ENCODE data around the gene RALGPS1.

RALGPS1 gene

DNA sequence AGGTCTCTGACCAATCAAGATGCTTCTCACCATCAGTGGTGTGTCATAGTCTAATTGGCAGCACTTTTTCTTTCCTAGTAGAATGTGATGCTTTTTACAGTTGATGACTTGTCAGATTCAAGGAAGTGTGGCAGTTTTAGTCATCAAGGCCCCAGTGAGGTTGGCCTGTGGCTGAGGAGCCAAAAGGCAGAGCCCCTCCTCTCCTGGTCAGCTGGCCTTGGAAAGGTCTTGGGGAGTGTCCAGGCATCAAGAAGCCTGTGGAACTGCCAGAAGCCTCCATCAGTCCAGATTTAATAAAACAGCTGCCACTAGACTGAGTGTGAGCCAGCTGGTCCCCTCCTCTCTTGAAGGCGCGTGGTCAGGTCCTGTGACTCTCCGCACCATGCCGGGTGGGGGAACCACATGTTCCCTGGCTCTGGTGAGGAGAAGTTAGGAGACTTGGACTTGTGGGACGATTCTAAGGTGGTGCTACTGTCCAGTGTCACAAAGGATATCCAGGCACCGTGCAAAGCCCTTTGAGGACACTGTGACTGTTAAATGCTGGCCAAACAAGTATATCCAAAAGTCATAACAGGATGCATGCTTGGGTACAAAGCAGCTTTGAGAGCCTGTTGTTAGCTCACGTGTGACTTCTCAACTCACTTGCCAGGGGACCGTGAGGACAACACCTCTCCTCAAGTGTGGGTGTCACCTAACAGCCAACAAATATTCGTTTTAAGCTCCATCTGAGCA is 213.9 kb downstream of the RALGPS1 start:
- no peak for DNase-seq

DNA sequence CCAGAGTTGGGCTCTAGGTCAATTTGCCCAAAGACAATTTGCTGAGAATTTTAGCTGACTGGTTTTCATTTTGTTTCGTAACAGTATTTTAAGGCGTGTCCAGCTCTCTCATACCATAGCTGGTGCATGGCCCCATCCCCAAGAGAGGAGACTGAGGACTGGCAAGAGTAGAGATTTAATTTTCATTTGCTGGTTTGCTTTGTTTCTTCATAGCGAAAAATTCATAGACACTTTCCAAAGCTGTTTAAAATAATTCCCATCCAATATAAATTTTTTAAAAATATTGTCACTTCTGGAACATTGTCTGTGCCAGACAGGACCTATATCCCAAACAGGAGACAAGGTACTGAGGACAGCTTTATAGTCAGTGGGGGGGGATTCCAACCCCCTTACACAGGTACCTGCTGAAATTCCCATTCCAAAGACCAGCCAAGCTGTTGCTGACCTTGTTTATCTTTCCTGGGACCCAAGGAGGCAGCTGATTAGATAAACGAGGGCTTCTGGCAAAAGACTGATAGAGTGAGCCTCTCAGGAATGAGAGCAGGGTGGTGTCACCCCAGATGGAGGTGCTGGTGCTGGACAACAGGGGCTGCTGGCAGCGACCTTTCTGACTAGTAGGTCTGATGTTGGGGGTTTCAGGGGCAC is 214.6 kb downstream of the RALGPS1 start:
- no peak for DNase-seq

DNA sequence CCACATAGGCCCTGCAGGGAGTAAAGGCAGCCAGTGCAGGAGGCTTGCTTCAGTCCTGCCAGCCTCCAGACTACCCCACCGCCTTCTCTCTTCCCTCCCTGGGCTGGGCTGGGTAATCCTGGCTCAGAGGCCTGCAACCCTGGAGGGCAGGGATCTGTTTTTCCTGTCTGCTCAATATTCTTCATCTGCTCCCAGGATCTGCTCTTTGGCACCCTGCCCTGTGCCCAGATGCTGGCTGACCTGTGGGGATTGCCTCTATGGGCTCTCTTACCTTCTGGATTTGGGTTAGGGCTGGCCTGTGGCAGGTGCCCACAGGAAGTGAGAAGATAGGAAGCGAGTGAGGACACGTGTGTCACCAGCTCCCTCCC is 215.1 kb downstream of the RALGPS1 start:
- no peak for DNase-seq

DNA sequence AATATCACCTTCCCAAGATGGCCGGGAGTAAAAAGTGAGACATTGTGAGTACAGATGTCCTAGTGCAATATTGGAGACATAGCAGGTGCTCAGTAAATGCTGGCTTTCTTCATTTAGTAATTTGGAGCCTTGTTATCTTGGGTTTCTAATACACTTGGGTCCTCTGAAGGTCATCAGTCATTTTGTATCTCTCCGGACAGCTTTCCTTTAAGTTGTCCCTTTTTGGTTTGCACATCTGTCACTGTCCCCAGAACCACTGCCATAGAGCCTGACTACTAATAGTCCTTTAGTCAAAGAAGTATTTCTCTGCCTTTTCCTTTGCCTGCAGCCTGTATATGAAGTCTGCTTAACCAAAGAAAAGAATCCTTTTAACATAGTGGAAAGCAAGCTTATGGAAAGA is 215.7 kb downstream of the RALGPS1 start:
- no peak for DNase-seq

DNA sequence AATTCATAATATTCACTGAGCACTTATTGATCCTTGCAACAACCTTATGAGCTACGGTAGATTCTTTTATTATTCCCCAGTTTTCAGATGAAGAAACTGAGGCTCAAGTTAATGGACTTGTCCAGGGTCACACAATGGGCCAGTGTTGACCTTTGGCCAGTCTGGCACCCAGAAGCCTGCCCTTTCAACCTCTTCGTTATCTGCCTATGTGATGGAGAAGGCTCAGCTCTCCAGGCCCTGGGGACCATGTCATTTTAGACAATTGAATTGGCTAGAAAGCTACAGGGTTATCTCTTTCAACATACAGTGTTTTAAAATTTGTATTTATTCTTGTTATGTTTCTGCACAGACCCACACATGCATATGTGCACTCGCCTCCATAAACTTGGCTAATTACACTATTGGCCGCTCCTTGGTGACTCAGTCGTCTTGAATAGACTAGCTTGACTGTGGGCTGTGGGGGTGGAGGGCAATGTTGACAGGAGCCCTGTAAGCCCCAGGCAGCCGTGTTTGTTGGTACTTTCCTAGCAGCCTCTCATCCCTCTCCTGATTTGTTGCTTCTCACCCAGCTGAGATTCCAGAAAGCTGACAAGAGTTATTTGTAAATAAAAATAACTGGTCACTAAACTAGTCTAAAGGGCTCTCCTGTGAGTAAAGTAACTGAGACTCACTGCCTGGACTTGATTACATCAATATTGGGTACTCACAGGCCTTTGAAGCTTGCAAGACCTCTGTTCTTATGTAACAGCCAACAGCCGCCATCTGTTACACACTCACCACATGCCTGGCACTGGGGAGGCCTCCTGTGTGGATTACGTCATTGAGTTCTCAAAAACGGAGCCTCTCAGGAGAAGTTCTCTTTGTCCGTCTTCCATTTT is 216.3 kb downstream of the RALGPS1 start:
- no peak for DNase-seq

DNA sequence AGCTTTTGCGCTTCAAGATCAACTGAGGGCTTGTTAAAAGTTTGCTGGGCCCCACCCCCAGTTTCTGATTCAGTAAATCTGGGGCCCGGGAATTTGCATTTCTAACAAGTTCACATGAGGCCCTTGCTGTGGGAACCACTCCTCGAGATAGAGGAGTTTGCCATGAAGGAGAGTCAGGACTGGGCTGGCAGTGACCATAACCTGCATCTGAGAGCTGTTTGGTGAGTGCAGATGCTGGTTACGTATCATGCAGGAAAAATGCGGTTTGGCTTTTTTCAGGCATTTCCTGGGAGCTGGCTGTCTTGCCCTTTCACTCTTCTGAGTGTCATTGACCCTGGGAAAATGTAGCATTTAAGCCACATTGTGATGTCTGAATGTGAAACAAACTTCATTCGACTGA is 217.3 kb downstream of the RALGPS1 start:
- no peak for DNase-seq

DNA sequence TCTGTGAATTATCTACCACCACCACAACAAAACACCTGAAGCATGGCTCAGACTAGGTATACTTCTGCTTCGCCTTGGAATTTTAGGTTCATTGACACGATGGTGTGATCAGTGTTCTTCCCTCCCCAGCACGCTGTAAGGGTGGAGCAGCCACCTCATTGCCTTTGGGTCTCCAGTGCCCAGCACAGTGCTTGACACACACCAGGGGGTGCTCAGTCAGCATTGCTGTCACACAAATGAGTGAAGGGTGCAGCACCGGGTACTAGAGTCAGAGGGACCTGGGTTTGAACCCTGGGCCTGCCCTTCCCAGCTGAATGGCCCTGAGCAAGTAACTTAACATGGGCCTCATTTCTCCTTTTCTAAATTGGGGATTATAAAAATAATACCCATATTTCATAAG is 217.8 kb downstream of the RALGPS1 start:
- no peak for DNase-seq

DNA sequence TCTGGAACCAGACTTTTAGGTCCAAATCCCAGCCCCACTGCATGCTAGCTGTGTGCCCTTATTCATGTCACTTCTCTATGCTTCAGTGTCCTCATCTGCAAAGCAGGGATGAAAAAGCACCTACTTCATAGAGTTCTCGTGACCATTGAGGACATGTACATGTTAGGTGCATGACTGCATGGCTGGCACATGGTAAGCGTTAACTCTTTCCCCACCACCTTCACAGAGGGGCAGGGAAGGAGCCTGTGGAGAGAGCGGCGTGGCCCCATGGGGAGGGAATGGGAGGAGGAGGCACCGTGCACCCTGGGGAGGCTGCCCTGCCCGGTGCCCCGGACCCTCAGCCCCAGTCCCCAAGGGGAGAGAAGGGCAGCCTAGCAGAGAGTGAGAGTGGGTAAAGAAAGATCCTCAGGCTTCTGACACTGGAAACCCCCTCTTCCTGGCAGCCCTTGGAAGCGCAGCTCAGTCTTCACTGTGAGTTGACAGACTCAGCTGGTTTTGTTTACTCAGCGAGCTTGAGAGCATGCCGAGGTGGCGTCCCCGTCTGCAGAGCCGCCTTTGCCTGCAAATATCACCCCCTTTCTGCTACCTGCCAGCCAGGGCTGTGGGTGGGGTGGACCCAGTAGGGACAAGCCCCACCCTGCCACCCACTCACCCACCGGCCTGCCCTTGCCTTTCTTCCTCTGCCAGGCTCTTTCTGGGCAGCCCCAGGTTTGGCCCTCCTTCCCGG is 218.5 kb downstream of the RALGPS1 start:
- no peak for DNase-seq

DNA sequence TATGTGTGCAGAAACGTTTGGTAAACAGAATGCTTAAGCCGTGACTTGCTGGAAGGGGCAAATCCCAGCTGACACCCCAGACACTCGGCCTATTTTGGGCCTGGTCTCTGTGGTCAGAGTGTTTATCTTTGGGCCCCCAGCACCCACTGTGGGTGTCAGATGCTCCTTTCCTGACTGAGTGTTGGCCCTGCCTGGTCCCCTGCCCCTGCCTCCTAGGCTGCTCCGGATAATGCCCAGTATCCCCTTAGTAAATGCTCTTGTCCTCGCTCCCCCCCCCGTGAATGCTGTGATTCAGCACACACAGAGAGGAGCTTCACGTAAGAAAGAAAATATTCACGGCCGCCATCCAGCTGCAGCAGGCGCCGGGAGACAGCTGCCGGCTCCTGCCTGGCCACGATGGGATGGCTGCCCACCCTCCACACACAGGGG is 219.2 kb downstream of the RALGPS1 start:
- no peak for DNase-seq

DNA sequence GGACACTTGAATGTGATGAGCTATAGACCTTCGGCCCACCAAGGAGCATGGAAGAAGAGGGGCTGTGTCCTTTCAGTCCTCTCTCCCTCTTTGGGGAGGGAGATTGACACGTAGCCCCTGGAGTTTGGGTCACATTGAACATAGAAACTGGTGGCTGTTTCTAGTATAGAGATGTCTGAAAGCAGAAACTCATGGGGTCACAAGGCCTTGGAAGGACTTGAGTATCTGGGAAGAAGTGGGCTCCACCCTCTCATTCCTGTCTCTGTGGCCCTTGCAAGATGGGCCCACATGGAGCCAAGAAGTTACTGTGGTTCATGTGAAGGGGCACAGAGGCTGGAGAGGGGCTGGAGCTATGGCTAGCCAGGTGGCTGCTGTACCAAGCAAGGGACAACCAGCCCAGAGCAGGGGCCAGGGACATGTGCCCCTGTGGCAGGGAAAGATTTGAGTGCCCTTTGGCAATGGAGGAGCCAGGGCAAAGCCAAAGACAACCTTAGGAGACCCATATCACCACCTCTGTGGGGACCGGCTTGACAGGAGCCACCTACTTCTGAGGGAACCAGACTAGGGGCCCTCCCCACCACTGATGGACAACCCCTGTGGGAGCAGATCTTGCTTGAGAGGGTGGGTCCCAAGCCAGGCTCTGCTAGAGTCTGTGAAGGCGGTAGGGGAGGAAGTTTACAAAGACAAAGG is 220.6 kb downstream of the RALGPS1 start:
- DNase-seq: no peak

DNA sequence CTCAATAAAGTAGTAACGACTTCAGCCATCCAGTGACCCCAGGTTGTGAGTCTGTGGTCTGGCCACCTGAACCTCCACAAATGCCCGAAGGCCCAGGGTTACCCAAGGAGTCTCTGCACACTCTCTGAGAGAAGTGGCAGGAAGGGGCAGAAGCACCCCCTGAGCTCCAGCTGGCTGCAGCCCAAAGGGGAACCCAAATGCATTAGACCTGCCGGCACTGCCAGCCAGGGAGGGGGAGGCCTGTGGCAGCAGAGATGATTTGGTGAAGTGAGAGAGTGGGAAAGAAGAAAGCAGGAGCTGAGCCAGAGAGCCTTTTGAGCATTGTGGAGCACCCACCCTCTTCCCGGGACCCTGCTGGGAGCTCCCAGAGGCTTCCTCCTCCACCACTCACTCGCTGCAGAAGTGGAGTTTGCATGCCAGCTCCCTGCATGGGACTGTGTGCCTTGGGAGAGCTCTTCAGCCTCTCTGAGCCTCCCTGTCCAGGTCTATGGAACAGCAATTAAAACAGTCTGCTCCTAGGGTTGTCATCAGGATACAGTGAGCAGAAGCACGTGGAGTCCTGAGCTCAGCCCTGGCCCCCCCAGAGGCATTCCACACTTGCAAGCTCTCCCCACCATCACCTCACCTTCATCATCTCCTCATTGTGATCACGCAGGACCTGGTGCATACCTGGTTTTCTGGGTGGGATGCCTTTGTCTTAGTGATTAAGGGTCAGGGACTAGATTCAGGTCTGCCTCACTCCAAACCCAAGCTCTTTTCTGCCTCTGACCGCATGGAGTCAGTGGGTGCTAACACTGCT is 221.7 kb downstream of the RALGPS1 start:
- no peak for DNase-seq

DNA sequence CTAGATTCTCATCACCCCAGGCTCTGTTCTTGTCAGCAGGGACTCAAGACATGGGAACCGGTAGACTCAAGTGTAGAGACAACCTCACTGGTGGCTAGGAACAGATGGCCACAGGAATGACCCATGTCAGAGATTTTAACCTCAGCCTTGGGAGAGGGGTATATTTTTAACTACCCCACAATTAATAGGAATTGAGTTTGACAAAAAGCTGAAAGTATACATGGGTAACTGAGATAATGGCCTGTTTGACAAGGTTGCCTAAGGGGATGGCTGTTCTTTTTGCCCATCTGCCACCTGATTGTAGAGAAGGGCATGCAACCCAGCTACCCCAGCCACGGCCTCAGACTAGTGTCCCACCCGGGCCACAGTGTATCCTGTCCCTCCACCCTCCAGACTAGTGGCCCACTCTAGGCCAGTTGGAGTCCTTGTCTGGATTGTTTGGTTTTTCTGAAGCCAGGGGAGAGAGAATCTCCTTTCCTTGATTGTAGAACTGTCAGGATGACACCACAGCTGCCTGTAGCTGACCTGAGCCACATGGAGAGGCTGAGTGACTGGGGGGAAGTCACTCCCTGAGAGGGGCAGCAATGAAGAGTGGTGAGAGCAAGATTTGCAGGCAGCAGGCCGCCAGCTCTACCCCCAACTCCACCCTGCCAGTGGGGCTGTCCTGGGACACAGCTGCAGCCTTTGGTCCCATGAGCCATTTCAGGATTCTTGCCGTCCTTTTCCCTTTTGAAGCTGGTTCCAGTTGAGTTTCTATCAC is 222.5 kb downstream of the RALGPS1 start:
- DNase-seq: no peak

DNA sequence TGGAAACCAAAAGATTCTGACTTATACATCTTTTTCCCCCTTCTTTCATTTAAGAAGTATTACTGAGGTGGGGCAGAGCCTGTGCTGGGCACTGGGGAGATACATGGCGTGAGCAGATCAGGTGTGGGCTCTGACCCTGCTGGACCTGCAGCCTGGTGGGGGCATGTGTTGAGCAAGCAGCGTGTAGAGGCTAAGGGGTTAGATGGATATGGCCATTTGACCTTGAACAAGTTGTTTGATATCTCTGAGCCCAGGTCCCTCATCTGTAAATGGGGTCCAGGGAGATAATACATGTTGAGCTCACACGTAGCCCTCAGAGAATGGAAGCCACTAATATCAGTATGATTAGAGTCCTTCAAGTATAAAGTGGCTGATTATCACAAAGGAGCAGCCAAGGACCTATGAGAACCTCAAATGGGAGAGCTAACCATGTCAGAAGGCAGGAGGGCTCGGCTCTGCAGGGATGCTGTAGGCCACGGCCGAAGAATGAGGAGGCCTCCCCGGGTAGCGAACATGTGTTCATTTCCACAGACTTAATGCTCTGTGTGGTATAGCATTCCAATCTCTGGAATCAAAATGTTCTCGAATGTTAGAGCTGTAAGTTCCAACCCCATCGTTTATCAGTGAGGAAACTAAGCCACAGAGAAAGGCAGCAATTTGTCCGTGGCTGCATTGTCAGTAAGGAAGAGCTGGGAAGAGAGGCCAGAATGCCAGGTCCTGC is 223.2 kb downstream of the RALGPS1 start:
- no peak for DNase-seq

DNA sequence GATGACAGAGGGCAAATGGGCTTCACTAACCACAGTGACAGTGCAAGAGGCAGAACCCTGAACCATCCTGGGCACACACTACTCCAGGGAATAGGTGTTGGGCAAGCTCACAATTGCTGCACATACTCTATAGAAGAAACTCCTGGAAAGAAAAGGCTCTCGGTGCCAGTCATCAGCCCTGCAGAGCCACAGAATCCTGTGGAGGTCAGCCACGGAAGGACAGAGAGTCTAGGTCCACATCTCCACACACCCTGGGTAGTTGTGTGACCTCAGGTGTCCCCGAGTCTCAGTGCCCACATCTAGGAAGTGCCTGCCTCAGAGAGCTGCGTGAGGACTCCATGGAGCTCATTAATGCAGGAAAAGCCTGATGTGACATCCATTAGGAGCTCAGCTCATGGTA is 223.9 kb downstream of the RALGPS1 start:
- DNase-seq: no peak

DNA sequence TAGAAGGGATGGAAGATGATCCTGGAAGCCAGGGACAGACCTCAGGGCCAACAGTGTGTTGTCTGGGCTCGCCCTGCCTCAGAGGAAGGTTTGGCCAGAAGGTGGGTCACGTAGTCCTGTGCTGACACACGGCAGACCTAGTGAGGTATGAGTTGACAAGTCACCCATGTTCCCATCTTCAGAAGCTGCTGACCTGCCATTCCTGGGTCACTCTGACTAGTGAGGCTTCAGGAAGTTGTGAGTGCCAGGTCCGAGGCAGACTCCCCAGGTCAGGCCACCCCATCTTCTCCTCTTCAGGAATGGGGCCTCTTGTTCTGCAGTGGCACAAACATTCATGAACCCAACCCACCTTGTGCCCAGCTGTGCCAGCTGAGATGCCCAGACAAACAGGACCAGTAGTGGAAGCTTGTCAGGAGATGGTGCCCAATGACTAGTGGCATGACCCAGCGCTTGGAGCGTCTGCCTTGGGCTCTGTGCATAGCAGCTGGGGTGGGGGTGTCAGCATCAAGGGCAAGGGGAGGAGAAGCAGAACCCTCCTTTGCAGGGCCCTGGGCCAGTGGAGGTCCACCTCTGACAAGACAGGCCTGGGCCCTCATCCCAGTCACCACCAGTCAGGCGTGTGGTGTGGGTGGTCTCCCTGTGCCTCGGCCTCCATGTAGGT is 224.6 kb downstream of the RALGPS1 start:
- no peak for DNase-seq

DNA sequence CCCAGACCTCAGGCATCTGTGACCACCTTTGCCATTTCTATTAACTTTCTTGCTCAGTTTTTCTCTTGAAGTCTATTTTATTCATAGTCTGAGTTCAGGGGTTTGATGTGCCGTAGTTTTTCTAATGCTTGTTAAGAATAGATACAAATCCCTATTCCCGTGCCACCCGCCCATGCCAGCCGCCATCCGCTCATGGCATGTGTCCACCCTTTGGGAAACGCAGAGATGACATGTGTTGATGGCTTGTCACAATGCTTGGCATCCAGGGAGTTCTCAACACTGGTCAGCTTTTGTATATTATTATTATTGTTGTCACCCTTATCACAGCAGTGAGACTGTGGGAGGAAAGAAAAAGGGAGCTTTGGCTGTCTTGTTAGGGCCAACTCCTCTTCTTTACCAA is 225.2 kb downstream of the RALGPS1 start:
- DNase-seq: no peak

DNA sequence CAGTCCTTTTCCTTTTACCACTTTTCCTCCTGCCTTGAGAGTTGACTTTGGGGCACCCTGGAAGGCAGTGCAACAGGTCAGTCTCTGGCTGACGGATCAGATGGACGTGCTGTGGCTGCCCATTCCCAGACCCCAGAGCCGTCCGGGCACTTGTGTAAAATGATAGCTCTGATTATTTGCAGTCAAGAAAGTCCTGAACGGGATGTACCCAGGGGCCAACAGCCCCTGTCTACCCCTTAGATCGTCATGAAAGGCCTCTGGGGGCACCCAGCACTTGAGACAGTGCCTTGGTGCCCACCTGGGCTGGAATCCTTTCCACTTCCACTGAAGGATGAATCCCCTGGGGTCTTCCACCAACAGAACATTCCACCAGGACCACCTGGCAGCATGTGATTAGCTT is 225.6 kb downstream of the RALGPS1 start:
- DNase-seq: no peak

DNA sequence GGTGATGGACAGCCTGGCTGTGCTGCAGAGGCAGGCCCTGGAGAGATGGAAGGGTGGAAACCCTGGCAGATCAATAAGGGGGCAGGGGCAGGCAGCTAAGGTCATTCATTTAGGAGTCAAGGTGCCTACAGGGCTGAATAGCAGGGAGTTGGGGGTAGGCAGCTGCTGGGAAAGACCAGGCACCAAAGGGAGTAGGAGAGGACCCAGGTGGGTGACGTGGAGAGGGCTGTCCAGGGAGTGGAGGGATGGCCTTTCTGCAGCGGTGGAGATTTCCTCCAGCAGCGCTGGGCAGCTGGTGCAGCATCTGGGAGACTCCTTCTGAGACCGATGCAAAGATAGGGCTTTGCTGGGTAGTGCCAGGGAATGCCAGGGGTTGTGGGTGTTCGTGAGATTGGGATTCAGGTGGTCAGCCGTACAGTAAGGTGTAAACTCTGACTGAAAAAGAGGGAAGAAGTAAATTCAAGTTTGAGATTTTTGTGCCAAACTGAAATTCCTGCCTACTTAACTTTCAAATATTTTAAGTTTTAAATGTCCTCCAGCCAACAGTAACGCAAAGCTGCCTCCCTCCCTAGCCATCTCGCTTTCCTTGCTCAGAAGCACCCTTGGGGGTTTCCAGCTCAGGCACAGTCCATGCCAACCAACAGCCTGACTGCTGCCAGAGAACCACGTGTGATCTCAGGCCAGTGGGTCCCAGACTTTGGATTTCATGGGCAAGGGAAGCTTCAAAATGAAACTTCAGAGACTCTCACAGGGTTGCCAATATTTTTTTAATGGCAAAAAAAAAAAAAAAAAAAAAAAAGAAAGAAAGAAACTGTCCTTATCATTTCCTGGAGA is 226.5 kb downstream of the RALGPS1 start:
- no peak for DNase-seq

DNA sequence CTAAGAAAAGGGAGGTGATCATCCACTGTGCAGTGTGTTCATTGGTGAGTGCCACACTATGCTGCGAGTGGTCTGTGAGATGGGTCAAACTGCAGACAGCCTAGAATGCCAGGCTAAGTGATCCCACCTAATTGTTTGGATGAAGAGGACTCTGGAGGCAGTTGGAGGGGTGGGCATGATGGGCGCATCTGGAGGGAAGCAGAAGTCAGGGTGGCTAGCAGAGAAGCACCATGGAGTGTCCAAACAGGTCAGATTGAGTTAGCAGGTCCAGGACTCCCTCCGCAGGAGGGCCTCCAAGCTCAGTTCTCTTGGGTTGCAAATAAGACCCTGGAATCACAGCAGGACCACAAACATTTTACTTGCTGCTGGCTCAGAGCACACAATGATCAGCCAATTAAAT is 227.7 kb downstream of the RALGPS1 start:
- DNase-seq: no peak

Measured in activated T-cell treated with anti-CD3 and anti-CD28 coated beads for 4 hours (primary cell).